Measurements from ENCODE around the gene ZBTB46. TPM values are rescaled to one million over a fixed set of nuclear protein-coding genes. Genes with fewer than 3 reads are reported as not detected.
A peak's percentile ranks its signal among the peaks of the same experiment; 100 is the strongest.

ZBTB46 gene
- total RNA-seq, 1 experiment from 2014 or later = 10.7 TPM

DNA sequence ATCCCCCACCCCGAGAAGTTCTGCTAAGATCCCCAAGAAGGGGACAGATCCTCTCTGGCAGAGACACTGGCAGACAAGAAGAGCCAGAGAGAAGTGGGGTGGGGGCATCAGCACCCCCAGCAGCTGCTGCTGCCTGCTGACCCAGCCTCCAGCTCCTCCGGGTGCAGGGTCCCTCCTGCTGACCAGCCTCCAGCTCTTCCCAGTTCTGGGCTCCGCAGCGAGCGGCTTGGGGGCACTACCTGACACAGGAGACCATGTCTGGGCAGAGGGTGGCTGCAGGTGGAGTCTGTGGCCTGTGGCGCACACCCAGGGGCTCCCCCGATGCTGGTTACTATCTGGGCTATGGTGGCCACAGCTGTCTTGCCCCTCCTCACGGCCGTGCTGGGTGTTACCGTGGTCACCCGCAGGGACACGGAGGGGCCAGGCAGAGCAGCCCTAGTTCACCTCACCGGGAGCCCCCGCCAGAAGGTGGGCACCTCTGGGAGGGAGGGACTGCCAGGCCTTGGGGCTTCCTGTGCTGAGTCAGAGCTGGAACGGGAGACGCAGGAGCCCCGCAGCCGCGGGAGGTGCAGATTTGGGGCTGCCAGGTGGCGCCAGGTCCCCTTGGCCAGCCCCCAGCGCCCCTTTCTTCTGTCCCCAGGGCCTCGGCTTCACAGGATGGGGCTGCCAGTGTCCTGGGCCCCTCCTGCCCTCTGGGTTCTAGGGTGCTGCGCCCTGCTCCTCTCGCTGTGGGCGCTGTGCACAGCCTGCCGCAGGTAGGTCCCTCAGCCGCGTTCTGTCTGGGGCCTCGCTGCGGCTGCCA, 94.0 kb downstream of the ZBTB46 start:
- ChIA-PET POLR2A (interaction anchor here (1.0 kb wide), 1 partner anchor 31 kb away, joined by 4 read pairs; no protein-coding TSS in a partner anchor), RAD21 (ENCODE audit: low non-redundant PET in 1 of 2, low total read pairs in 2 of 2, uncharacterized antibody in 2 of 2, unreplicated experiment in 2 of 2) (interaction anchor here (0.5 to 0.7 kb wide), 4 partner anchors 49 to 219 kb away, joined by 3 to 4 read pairs (median 3); partner anchors contain the start of gene UCKL1 (in 1 of the 2)), CTCF (interaction anchor here (1.6 kb wide), 1 partner anchor 14 kb away, joined by 3 read pairs; no protein-coding TSS in a partner anchor)
- Histone ChIP-seq H3K4me2 (ENCODE audit: low read length) (peak overlapping the region; percentile 66), H3K4me3 (replicated peaks in 1 of 2; ENCODE audit: low read depth in 1 of 2, low read length in 2 of 2) (peak overlapping the region; percentile 42 to 52), H3K36me3 (ENCODE audit: control insufficient read depth in 1 of 2, insufficient read depth in 2 of 2, low read length in 2 of 2) (peaks cover 0 to 17% of the 10 kb centered on the region in 2 experiments; a peak in 2 of 4 replicates), H3K9ac (ENCODE audit: low read length) (peak overlapping the region; percentile 56), H3K9me2 (ENCODE audit: insufficient read depth) (no peaks in the 10 kb centered on the region), H3K9me3 (ENCODE audit: control insufficient read depth in 1 of 2, insufficient read depth in 1 of 2, low read depth in 1 of 2, low read length in 2 of 2) (no peaks in the 10 kb centered on the region), H2AFZ (ENCODE audit: low read depth, low read length, poor library complexity, severe bottlenecking) (no peak overlapping the region), H3K27me3 (ENCODE audit: insufficient read depth, low read length) (no peaks in the 10 kb centered on the region), H3K4me1 (ENCODE audit: control insufficient read depth in 1 of 2, insufficient read depth in 2 of 2, low read length in 2 of 2) (peaks cover 20 to 50% of the 10 kb centered on the region in 2 experiments; a peak in 3 of 4 replicates), H4K20me1 (ENCODE audit: insufficient read depth) (no peaks in the 10 kb centered on the region), H3K79me2 (ENCODE audit: insufficient read depth, low read length) (peaks cover 32% of the 10 kb centered on the region), H3K27ac (ENCODE audit: low read depth, low read length) (peak overlapping the region; percentile 84)
- intact Hi-C loops (cut with micrococcal nuclease) = loop anchor here (10.0 kb wide), 1 partner anchor 128 kb away; the partner anchor contains the start of genes ABHD16B and TPD52L2
- ATAC-seq (no peak), DNase-seq (ENCODE audit: low read depth, low spot score) (no peak)
- TF ChIP-seq SIN3A (IDR thresholded peaks at IDR 0.05; ENCODE audit: low read depth) (0 out of 2 replicates have a peak, but pooled peaks have one; percentile 0), POLR2A (IDR thresholded peaks at IDR 0.05; ENCODE audit: borderline replicate concordance, extremely low read depth, insufficient read depth, insufficient read length) (no peak), POLR2AphosphoS5 (IDR thresholded peaks at IDR 0.05; ENCODE audit: low read depth, low read length) (peak; percentile 34; the same call in 1 of the 2 replicates), TCF7L2 (IDR thresholded peaks at IDR 0.05; ENCODE audit: borderline replicate concordance, extremely low read depth, insufficient read depth, insufficient read length) (no peak), EZH2 (IDR thresholded peaks at IDR 0.05) (no peak)
- no TSS peak for BruUV-seq (replicated peaks)

Measured in HCT116 (cell line).